Chondrocyte (in vitro differentiated cells): ENCODE results near the gene BCO1. TPM values are rescaled to one million over a fixed set of nuclear protein-coding genes. Genes with fewer than 3 reads are reported as not detected.

Experiments used
- DNase-seq: peaks from one replicate; pipeline ENCODE4 v3.0.0; 2021; ENCODE audit warnings: mixed read lengths, low spot score
- H3K27ac Mint-ChIP-seq: one replicate; pipeline ENCODE4 v1.8.0; 2021; ENCODE audit warnings: mild to moderate bottlenecking, moderate library complexity, mixed read lengths; ENCODE audit not compliant: unreplicated experiment
- H3K27me3 Mint-ChIP-seq: 2 replicates; pipeline ENCODE4 v1.8.0; 2021; ENCODE audit warnings: low read depth, mixed read lengths
- H3K36me3 Mint-ChIP-seq: 2 replicates; pipeline ENCODE4 v1.8.0; 2021; ENCODE audit warnings: low read depth, mixed read lengths
- H3K4me1 Mint-ChIP-seq: 2 replicates; pipeline ENCODE4 v1.8.0; 2021; ENCODE audit warnings: low read depth, mild to moderate bottlenecking, mixed read lengths
- H3K4me3 Mint-ChIP-seq: one replicate; pipeline ENCODE4 v1.8.0; 2021; ENCODE audit warnings: mild to moderate bottlenecking, moderate library complexity, mixed read lengths; ENCODE audit not compliant: unreplicated experiment
- H3K9me3 Mint-ChIP-seq: 2 replicates; pipeline ENCODE4 v1.8.0; 2021; ENCODE audit warnings: low read depth, mixed read lengths
- total RNA-seq: library from RNA; stranded (reverse); gene quantifications from 3 replicates; pipeline ENCODE4 v1.2.1, GENCODE V29; 2021
- TF ChIP-seq, protein P1 (sequence below): fragments of 200-600 bp; sonication (generic); IDR thresholded peaks from 2 replicates; pipeline ENCODE4 v1.5.0; 2021; ENCODE audit warnings: antibody characterized with exemption, mild to moderate bottlenecking, moderate library complexity

The BCO1 gene
- total RNA-seq, 1 donor from 2014 or later, result not detected

DNA sequence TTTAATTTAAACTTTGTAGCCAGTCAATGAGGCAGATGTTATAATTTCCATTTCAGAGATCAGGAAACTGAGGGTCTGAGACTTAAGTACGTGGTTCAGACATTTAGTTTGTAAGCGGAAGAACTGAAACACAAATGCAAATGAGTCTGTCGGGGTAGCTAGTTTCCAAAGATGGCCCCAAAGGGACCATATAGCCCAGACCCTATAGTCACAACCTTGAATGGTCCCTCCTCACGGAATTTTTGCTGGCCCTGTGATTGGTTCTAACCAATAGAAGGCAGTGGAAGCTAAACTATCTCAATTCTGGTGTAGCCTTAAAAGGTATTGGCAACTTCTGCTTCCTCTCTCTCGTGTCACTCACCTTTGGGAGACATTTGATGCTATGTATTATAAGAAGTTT is 7.5 kb upstream of the BCO1 start:
- Mint-ChIP-seq H3K4me1 (no peaks in the 10 kb centered on the region), H3K9me3 (no peaks in the 10 kb centered on the region), H3K36me3 (no peaks in the 10 kb centered on the region), H3K27ac (no peak overlapping the region), H3K27me3 (peaks cover 32% of the 10 kb centered on the region), H3K4me3 (no peak overlapping the region)
- no peak for DNase-seq
- TF ChIP-seq, protein P1, sequence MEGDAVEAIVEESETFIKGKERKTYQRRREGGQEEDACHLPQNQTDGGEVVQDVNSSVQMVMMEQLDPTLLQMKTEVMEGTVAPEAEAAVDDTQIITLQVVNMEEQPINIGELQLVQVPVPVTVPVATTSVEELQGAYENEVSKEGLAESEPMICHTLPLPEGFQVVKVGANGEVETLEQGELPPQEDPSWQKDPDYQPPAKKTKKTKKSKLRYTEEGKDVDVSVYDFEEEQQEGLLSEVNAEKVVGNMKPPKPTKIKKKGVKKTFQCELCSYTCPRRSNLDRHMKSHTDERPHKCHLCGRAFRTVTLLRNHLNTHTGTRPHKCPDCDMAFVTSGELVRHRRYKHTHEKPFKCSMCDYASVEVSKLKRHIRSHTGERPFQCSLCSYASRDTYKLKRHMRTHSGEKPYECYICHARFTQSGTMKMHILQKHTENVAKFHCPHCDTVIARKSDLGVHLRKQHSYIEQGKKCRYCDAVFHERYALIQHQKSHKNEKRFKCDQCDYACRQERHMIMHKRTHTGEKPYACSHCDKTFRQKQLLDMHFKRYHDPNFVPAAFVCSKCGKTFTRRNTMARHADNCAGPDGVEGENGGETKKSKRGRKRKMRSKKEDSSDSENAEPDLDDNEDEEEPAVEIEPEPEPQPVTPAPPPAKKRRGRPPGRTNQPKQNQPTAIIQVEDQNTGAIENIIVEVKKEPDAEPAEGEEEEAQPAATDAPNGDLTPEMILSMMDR, result no peak

DNA sequence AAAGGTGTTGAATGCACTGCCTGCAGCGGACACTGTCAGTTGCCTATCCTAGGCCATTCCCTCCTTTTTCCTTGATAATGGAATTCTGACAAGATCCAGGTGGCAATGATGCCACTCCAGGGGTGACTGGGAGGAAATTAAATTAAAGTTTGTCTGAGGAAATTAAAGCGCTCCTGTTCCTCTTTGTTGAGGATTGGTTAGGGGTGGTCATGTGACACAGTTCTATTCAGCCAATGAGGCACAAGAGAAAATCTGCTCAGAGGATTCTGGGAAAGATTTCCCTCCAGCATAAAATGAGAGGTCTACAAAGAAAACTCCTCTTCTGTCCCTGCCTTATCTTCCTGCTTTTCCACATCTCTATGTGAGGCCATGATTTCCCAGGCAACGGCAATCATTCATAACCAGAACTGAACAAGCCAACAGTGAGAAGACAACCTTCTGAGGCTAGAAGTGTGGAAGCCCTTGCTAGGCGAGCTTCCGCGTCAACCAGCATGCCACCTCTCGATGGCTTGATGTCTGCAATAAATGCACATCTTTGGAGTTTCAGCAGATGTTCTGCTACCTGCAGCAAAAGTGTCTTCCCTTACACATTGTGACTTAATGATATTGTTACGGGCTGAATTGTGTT is 5.6 kb upstream of the BCO1 start:
- Mint-ChIP-seq H3K27me3 (peaks cover 30% of the 10 kb centered on the region), H3K4me3 (no peak overlapping the region), H3K9me3 (no peaks in the 10 kb centered on the region), H3K4me1 (no peaks in the 10 kb centered on the region), H3K36me3 (no peaks in the 10 kb centered on the region), H3K27ac (no peak overlapping the region)
- no peak for DNase-seq
- TF ChIP-seq, protein P1, result no peak

DNA sequence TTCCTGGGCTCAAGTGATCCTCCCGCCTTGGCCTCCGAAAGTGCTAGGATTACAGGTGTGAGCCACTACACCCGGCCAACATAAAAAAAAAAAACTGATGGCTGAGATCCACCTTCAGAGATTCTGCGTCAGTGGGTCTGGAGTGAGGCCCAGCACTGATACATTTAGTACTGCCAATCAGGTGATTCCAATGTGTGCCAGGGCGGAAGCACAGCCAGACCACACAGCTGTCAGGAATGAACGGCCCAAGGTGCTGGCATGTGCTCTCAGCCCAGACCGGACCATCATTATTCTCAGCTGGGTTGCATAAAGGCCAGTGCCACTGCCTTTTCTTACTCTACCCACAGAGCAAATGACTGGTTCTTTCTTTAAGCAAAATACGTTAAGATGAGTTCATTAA is 1.2 kb upstream of the BCO1 start:
- no peak for DNase-seq

DNA sequence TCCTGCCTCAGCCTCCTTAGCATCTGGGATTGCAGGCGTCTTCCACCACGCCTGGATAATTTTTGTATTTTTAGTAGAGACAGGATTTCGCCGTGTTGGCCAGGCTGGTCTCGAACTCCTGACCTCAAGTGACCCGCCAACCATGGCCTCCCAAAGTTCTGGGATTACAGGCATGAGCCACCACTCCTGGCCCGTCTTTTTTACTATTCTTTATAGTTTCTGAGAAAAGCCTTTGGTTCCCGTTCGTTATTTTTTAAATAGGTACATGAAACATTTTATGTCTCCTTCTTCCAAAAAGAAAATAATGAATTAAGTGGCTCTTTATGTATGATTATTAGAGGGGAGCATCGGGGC is 570 bp upstream of the BCO1 start:
- Mint-ChIP-seq H3K4me3 (peak overlapping the region; percentile 59), H3K4me1 (peaks cover 8% of the 10 kb centered on the region), H3K9me3 (no peaks in the 10 kb centered on the region), H3K27ac (no peak overlapping the region), H3K36me3 (no peaks in the 10 kb centered on the region), H3K27me3 (peaks cover 2% of the 10 kb centered on the region)
- no peak for DNase-seq
- TF ChIP-seq, protein P1, result no peak

More for the DNA sequence above, 1.2 kb upstream of the BCO1 start:
- Mint-ChIP-seq H3K36me3 (no peaks in the 10 kb centered on the region), H3K9me3 (no peaks in the 10 kb centered on the region), H3K4me1 (peaks cover 8% of the 10 kb centered on the region), H3K27ac (peak overlapping the region; percentile 27), H3K4me3 (no peak overlapping the region), H3K27me3 (peaks cover 2% of the 10 kb centered on the region)
- TF ChIP-seq, protein P1, result no peak

DNA sequence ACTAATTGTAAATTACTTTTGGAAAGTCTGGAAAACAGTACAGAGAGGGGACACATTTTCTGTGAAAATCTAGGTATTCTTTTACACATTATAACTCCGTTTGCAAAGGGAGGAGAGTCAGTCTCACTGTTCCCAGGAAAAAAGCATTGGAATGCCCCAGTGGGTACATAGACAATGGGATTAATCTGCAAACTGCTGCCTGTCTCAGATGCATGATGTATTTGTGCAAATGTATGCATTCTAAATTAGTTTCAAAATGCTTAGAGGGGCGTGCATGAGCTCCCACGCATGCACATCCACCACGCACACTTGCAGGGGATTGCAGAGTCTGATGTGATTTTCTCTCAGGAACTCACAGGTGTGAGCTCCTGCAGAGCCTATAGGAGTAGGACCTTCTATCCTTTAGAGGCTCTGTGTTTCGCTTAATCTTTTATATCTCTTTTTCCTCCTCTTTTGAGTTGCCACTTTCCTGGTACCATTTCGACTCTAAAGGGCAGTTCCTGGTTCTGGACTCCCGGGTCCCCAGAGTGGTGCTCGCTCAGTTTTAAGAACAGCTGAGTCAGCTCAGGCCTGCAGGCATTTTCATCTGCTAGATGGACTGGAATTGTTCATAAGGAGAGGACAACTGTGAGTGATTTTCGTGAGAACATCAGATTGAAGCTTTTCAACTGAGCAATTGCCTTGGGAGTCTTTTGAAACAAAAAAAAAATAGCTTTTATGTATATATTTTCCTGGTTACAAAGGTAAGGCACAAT is 1.1 kb downstream of the BCO1 start:
- no peak overlapping the region for H3K4me3 Mint-ChIP-seq
- H3K27ac Mint-ChIP-seq, result no peak overlapping the region
- peaks cover 8% of the 10 kb centered on the region for H3K4me1 Mint-ChIP-seq
- H3K9me3 Mint-ChIP-seq, result no peaks in the 10 kb centered on the region
- H3K27me3 Mint-ChIP-seq, result peaks cover 4% of the 10 kb centered on the region
- DNase-seq, result no peak
- TF ChIP-seq, protein P1, result no peak
- H3K36me3 Mint-ChIP-seq, result no peaks in the 10 kb centered on the region
